ENCODE data around the gene KCNAB1. TPM values are rescaled to one million over a fixed set of nuclear protein-coding genes. Genes with fewer than 3 reads are reported as not detected.

Gene KCNAB1
- total RNA-seq, 1 donor from 2014 or later: 16.5 TPM

- Mint-ChIP-seq H3K9me3 (ENCODE audit: unreplicated experiment) (no peaks in the 10 kb centered on the region), H3K4me3 (ENCODE audit: unreplicated experiment) (no peak overlapping the region), H3K27me3 (ENCODE audit: unreplicated experiment) (no peaks in the 10 kb centered on the region), H3K27ac (ENCODE audit: unreplicated experiment) (no peak overlapping the region), H3K4me1 (ENCODE audit: low read depth, unreplicated experiment) (peaks cover 18% of the 10 kb centered on the region), H3K36me3 (ENCODE audit: unreplicated experiment) (no peaks in the 10 kb centered on the region)
- TF ChIP-seq CTCF (IDR thresholded peaks at IDR 0.05; ENCODE audit: partially characterized antibody, unreplicated experiment): no peak
- no peak for DNase-seq
Observed at GRCh38 chr3:156472684-156473083, 352.3 kb downstream of the KCNAB1 start.

- H3K27me3 Mint-ChIP-seq (ENCODE audit: unreplicated experiment): no peaks in the 10 kb centered on the region
- peak overlapping the region; percentile 47 for H3K4me3 Mint-ChIP-seq (ENCODE audit: unreplicated experiment)
- H3K27ac Mint-ChIP-seq (ENCODE audit: unreplicated experiment): peak overlapping the region; percentile 34
- H3K9me3 Mint-ChIP-seq (ENCODE audit: unreplicated experiment): no peaks in the 10 kb centered on the region
- no peaks in the 10 kb centered on the region for H3K36me3 Mint-ChIP-seq (ENCODE audit: unreplicated experiment)
- TF ChIP-seq CTCF (IDR thresholded peaks at IDR 0.05; ENCODE audit: partially characterized antibody, unreplicated experiment): no peak
- peaks cover 21% of the 10 kb centered on the region for H3K4me1 Mint-ChIP-seq (ENCODE audit: low read depth, unreplicated experiment)
- no peak for DNase-seq
Observed at GRCh38 chr3:156473341-156473740, 353.0 kb downstream of the KCNAB1 start.

GRCh38 chr3:156474560-156475389 is 354.4 kb downstream of the KCNAB1 start:
- H3K4me3 Mint-ChIP-seq (ENCODE audit: unreplicated experiment): no peak overlapping the region
- H3K27me3 Mint-ChIP-seq (ENCODE audit: unreplicated experiment): no peaks in the 10 kb centered on the region
- DNase-seq: peak; percentile 44
- TF ChIP-seq CTCF (IDR thresholded peaks at IDR 0.05; ENCODE audit: partially characterized antibody, unreplicated experiment): peak; percentile 62
- no peak overlapping the region for H3K27ac Mint-ChIP-seq (ENCODE audit: unreplicated experiment)
- no peaks in the 10 kb centered on the region for H3K9me3 Mint-ChIP-seq (ENCODE audit: unreplicated experiment)
- H3K4me1 Mint-ChIP-seq (ENCODE audit: low read depth, unreplicated experiment): peaks cover 31% of the 10 kb centered on the region
- H3K36me3 Mint-ChIP-seq (ENCODE audit: unreplicated experiment): no peaks in the 10 kb centered on the region

- H3K27ac Mint-ChIP-seq (ENCODE audit: unreplicated experiment): no peak overlapping the region
- H3K4me3 Mint-ChIP-seq (ENCODE audit: unreplicated experiment): no peak overlapping the region
- TF ChIP-seq CTCF (IDR thresholded peaks at IDR 0.05; ENCODE audit: partially characterized antibody, unreplicated experiment): no peak
- H3K4me1 Mint-ChIP-seq (ENCODE audit: low read depth, unreplicated experiment): peaks cover 24% of the 10 kb centered on the region
- H3K27me3 Mint-ChIP-seq (ENCODE audit: unreplicated experiment): no peaks in the 10 kb centered on the region
- DNase-seq: no peak
- no peaks in the 10 kb centered on the region for H3K9me3 Mint-ChIP-seq (ENCODE audit: unreplicated experiment)
- H3K36me3 Mint-ChIP-seq (ENCODE audit: unreplicated experiment): no peaks in the 10 kb centered on the region
Observed at GRCh38 chr3:156477323-156477722, 356.9 kb downstream of the KCNAB1 start.

GRCh38 chr3:156478891-156479290 is 358.5 kb downstream of the KCNAB1 start:
- no peak for TF ChIP-seq CTCF (IDR thresholded peaks at IDR 0.05; ENCODE audit: partially characterized antibody, unreplicated experiment)
- H3K4me1 Mint-ChIP-seq (ENCODE audit: low read depth, unreplicated experiment): peaks cover 22% of the 10 kb centered on the region
- H3K27me3 Mint-ChIP-seq (ENCODE audit: unreplicated experiment): no peaks in the 10 kb centered on the region
- no peaks in the 10 kb centered on the region for H3K9me3 Mint-ChIP-seq (ENCODE audit: unreplicated experiment)
- H3K4me3 Mint-ChIP-seq (ENCODE audit: unreplicated experiment): peak overlapping the region; percentile 59
- no peaks in the 10 kb centered on the region for H3K36me3 Mint-ChIP-seq (ENCODE audit: unreplicated experiment)
- DNase-seq: no peak
- H3K27ac Mint-ChIP-seq (ENCODE audit: unreplicated experiment): peak overlapping the region; percentile 84
